NCI-H2107 (cell line): ENCODE data around the gene RGS19.

Experiments used
- DNase-seq: peaks from one replicate; lab custom pipeline; 2025; lab: John Stamatoyannopoulos, UW

The RGS19 gene

DNA sequence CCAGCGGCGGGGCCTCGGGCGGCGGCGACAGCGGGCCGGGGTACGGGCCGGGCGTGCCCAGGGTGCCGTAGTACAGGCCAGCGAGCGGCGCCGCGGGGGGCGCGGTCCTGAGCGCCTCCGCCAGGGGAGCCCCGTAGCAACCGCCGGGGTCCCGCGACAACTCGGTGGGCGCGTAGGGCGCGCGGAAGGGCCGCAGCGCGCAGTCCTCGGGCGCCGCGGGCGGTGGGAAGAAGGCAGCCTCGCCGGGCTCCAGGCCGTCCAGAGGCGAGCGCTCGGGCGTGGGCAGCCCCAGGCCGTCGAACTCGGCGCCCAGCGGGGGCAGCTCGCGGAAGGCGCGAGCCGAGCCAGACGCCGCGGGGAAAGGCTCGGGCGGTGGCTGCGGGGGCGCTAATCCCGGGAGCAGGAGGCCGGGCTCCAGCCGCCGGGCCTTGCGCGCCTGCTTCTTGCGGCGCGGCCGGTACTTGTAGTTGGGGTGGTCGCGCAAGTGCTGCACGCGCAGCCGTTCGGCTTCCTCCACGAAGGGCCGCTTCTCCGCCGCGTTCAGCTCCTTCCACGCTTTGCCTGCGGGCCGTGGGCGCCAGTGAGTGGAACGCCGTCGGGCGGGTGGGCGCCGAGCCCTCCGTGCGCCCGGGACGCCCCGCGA, 30.8 kb downstream of the RGS19 start:
- DNase-seq: no peak

DNA sequence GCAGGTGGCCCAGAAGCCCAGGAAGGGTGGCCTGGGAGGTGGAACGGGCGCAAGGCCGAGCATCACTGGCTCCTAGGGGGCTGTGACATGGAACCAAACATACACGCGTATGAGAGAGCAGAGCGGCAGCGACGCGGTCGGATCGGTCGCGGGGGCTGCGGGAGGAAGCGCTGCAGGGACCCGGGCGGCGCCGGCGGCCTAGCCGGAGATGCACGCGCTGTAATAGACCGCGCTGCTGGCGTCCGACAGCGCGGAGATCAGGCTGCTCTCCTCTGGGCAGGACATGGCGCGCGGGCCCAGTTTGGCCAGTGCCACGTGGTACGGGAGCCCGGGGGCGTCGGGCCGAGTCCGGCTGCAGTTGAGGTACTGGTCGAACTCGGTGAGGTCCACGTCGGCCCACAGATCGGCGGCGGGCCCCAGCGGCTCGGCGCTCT, 31.3 kb downstream of the RGS19 start:
- no peak for DNase-seq

DNA sequence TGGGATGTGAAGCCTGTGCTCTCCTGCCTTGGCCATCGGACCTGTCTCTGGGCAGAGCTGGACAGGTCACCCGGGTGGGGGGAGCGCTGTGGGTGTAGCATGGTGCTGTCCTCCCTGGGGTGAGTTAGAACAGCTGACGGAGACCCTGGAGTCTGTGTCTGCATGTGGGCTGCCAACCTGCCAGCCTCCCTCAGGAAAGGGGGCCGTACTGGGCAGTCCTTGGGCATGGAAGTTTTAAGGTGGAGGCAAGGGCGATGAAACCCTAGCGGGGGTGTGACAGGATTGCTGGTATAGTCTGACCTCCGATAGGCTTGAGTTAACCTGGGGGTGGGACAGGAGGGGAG, 32.3 kb downstream of the RGS19 start:
- no peak for DNase-seq

DNA sequence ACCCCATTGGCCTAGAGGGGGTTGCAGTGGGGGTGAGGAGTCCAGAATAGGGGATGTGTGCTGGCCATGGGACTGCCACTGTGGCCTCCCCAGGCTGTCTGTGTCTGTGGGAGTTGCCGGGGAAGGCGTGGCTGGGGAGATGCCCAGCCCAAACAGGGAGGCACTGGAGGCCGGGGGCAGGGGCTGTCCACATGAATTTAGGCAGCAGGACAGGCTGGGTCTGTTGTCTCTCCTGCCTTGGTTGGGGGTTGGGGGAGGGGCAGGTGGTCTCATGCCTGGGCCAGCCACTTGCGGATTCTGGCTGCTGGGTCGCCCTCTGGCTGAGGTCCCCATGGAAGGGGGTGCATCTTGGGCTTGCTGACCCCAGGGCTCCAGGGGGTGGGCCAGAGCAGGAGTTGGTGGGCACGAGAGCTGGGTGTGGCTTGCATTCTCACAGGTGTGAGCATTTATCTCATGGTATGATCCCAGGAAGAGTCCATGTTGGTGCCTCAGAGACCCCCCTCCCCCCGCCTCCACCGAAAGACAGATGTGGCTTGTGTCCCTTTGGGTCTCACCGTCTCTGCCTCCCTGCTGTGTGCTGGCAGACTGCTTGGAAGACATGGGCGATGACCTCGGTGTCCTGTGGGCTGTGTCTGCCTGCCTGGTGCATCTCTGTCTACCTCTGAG, 33.8 kb downstream of the RGS19 start:
- DNase-seq: no peak

DNA sequence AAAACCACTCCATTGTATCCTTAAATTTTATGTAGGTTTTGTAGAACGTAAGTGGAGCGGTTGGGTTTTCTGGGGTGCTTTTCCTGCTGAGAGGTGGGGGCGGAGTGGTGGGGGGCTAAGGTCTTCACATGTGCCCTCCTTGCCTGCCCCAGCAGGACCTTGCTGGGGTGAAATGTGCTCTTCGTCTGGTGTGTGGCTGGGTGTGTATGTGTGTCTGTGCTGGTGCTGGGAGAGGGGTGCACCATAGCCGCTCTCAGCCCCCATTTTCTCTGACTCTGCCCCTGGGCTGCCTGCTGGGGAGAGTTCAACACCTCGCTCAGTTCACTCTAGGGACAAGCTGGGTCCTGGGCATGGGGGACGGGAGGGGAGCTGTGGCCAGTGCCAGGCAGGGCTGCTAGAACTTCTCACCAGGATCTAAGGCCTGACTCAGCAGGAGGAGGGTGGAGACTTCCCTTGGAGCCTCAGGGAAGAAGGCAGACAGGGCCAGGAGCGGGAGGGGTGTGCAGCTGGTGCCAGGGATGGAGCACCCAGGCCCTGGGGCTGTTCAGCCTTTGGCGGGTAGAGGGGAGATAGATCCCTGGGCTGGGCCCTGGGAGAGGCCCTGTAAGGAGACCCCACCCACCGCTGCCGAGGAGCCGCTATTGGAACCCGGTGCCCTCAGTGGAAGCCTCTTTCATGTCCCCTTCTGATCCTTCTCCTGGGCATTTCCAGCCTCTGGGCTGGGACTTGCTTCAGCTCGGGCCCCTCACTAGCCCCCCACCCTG, 34.7 kb downstream of the RGS19 start:
- no peak for DNase-seq

DNA sequence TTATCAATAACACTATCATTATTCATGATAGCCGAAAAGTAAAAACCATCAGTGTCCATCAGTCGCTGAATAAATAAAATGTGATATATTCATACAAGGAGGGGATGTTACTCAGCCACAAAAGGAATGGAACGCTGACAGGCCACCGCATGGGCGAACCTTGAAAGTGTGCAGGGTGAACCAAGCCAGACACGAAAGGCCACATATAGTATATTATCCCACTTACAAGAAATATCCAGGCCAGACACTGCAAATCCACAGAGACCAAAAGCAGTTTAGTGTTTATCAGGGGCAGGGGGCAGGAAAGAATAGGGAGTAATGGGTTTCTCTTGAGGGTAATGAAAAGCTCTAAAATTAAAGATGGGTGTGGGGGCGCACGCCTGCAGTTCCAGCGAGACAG, 35.5 kb downstream of the RGS19 start:
- no peak for DNase-seq

DNA sequence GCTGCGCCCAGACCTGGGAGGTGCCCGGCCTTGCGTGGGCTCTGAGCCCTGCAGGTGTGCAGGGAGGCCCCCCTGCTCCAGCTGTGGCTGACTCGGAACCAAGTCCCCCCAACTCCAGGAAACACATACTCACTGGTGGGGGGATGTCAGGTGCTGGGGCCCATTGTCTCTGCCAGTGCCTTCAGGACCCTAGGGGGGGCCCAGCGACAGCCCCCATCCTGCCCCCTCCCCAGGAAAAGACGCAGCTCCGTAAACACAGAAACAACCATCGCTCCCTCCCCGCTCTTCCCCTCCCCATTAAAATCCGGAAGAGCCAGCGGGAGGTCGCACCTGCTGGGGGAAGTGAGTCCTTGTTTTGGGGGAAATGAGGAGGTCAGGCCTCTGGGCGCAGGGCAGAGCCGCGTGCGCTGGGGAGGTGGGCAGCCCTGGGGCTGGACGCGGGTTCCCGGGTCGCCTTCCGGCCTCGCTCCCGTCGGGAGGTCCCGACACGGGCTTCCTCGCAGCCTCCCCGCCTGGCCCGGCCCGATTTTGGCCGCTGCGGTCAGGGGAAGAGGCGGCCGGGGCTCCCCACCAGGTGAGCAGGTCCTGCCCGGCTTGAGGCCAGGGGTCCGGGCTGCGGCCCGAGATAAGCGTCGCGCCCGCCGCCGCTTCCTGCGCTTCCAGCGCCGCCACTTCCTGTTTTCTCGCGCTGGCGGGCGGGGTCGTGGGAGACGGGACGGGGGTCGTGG, 37.1 kb downstream of the RGS19 start:
- no peak for DNase-seq

DNA sequence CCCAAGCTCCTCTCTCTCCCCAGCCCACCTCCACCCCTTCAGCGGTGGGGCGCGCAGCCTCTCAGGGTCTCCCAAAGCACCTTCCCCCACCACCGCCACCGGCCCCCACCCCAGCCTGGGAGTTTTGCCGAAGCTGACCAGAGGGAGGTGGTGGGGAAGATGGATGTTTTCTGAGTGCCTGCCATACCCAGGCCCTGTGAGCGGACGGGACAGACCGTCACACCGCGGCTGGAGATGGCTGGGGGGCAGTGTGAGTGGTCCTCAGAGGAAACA, 37.6 kb downstream of the RGS19 start:
- DNase-seq: no peak

DNA sequence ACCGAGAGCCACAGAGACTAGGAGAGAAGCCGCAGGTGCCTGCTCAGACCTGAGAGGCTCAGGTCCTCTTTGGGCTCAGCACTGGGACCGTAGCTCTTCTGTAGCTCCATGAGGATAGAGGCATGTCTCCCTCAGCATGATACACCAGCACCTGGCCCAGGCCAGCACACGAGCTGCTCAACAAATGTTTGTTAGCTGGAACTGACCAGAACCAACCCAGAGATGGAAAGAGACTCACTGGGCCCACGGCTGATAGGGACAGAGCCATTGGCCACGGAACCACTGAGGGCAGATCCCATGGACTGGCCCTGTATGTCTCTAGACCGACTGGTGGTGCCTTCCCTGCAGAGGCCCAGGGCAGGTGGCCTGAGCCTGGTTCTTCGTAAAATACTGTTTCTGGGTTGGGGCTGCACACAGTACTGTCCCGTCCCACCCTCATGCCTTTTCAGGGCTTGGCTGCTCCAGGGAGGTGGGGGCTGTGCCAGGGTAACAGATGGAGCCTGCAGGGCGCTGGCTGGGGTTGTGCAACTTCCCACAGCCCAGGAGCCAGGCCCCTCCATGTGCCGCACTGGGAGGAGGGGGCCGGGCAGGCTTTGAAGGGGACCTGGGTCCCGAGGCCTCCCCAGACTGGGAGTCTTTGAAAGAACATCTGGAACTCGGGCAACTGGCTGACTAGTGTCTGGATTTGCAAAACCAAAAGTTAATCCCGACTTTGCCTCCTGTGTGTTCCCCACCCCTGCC, 38.1 kb downstream of the RGS19 start:
- no peak for DNase-seq

DNA sequence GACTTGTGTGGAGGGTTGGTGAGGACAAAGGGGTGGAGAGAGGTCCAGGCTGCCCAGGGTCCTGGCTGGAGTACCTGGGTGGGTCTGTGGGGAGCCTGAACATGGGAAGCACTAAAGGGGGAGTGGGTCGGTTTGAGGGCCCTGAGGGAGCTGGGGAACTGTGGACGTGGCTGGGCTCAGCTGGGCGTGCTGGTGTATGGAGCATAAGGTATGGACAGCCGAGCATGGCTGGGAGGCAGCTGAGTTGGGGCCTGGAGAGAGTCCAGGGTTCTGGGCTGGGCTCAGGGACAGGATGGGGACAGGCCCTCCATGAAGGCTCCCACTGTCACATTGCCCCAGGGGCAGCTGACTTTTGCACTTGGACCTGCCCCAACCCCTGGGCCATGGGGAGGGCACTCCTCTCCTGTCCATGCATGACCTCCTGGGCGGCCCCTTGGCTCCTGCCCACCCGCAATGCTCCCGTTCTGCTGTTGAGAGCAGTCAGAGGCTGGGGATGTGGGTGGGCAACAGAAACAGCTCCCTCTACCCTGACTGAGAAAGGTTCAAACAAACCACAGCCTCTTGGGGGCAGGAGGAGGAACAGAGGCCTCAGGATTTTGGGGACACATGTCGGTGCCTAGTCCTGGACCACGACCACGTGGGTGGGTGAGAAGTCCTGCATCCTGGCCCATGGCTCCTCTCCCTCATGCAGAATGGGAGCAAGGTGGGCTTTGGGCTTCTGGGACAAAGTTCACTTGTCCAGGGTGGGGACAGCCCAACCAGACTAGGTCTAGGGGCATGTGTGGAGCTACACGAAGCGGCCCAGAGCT, 38.9 kb downstream of the RGS19 start:
- no peak for DNase-seq

DNA sequence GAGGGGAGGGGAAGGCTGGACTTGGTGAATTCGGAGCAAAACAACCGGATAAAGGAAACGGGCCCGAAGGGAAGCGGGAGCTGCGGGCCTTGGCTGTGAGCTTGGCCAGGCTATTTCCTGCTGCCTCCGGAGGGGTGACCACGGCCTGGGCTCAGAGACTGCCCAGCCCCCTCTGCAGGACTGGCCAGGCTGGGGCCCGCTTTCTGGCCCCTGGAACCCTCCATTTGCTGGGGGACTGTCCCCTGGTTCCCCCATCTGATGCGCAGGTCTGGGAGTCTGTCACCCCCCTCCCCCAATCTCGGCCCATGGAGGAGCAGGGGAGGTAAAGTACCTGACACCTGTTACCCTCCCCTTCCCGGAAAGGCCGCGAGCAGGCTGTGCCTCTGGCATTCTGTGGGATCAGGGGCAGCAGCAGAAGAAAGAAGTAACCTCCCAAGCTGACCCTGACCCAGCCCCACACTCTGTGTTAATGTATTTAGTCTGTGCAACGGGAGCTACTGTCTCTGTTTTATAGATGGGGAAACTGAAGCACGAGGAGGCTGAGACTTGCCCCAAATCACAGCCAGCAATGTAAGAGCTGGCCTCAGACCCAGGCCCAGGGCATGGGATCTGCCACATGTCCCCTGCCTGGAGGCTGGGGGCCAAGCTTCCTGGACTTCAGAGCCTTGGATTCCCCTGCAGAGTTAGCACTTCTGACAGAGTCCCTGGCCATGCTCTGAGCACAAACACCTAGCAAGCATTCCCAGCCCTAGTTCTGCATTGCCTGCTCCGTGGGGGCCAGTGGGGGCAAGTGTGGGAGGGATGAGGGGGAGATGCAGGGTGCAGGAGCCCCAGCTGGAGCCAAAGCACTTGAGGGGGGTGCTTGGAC, 39.8 kb downstream of the RGS19 start:
- no peak for DNase-seq

DNA sequence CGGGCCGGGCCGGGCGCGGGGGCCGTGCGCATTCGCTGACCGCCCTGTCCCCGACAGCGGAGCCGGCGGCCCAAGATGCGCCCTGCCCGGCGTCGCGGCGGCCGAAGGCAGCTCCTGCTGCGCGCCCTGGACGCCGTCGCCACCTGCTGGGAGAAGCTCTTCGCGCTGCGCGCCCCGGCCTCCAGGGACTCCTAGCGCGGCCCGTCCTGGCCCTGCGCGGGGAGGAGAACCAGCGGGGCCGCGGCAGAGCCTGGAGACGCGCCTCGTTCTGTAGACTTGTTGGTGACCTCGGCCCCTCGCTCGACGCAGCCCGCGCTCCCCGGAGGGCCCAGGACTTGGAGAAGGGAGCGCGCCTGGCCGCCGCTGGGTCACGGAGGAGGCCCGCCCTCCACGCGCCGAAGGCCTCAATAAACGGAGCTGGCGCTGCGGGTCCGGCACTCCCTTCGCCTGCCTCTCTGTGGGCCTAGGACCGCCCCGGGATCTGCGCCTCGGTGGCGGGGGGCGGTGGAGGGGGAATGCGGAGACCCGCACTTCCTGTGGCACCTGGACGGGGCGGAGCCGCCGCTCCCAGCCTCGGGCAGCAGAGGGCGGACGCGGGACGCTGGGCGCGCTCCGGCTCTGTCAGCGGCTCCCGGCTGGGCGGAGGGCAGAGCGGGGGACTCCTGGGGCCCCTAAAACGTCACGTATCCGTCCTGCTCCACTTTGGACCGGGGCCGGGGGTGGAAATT, 40.6 kb downstream of the RGS19 start:
- peak; percentile 68 for DNase-seq

DNA sequence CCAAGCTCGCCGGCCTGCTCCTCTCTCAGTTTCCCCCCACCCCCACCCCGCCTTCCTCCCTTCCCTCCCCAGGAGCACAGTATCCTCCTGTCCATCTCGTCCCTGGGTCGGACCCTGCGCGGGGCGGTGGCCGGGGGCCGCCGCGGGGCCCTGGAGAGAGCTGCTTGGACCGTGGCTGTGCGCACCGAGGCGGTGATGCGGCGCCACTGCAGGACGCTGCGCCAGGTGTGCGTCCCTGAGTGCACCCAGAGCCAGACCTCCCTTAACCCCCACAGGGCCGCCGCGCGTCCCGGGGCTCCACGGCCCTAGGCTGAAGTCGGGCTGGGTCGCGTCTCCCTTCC, 41.1 kb downstream of the RGS19 start:
- DNase-seq: no peak

DNA sequence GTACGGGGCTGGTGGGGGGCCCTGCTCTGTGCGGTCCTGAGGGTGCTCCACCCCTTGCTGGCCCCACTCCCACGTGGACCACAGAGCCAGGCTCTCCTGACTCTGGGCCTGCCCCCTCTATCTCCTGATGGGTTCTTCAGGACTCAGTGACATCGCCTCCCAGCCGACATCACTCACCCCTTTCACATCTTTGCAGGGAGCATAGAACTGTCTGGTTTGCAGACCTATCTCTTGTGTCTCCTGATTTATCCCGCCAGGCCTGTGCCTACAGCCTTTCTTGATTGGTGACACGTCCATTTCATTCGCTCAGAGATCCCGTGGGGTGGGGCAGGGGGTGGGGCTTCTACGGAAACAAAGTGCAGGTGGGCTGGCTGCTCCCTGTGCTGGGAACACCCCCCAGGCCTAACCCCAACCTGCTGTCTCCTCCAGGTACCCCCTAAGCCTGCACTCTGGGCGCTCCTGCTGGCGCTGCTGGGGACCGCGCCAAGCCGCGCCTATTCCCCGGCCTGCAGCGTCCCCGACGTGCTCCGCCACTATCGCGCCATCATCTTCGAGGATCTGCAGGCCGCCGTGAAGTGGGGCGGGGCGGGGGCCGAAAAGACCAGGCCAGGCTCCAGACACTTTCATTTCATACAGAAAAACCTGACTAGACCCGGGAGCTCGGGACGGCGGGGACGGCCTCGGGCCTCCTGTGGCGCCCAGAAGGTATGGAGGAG, 41.7 kb downstream of the RGS19 start:
- DNase-seq: no peak

DNA sequence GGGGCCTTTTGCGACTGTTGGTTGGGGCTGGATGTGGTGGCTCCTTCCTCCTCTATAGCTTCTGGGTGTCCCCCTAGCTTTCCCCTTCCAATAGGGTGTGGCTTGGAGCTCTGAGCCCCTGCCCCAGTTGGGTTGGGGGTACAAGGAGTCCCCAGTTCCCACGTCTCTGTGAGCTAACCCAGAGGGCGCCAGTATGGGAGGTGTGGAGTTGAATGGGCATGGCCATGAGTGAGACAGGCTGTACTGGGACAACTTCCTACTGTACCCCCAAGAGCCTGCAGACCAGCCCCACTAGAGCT, 42.2 kb downstream of the RGS19 start:
- DNase-seq: no peak

DNA sequence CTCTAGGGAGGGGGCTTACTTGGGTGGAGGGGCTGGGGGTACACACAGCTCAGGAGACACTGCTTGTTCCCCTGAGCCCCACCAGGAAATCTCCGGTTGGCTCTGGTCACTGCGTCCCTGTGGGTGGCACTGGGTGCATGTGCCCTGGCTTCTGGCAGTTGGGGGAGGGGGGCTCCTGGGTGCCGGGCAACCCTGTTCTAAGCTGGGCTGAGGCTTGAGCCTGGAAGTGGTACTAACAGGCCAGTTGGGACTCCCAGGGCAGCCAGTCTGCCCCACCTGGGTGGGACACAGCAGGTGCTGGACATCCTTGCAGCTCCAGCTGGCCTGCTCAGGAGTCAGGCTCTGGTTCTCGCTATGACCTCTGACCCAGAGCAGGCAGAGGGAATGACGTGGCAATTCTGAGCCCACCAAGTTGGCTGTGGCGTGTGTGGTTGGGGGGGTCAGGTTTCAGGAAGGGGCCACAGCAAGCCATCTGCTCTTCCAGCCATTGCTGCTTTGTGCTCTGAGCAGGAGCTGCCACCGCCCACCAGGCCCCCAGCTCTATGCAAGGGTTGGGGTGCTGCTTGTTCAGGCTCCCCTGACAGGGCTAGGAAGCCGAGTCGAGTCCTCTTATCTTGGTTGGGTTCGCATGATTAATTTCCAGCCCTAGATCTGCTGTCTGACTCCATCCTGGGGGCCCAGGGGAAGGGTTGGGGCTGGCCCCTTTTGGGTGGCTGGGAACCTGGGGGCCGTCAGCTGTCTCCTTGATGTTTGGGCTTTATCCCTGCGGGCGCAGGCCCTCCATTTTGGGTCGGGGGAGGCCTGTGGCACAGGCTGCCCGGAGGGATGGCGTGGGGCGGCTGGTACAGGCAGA, 42.7 kb downstream of the RGS19 start:
- DNase-seq: no peak

DNA sequence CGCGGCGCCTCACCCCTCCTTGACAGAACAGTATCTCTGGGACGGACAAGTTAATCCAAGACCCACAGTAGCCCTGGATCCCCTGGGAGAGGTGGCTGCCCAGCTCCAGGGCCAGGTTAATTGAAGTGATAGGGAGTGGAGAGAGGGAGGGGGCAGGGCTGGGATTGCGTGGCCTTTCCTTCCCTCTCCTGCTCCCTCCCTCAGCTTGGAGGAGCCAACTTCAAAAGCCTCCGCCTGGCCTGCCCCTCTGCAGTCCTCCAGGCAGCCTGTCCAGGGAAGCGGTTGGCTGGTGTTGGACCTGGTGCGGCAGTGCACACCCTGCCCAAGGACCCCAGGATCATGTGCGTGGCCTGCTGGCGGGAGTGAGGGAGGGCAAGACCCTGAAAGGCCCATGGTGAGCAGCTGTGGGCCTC, 43.4 kb downstream of the RGS19 start, which contains the start of gene C20orf204:
Gene C20orf204 (plus strand): TSS at position 250 of the 413 bp plus-strand sequence. CDS start 142 bp downstream, at position 392.
- DNase-seq: no peak
